Measurements from ENCODE around the gene SLC25A34. TPM values are rescaled to one million over a fixed set of nuclear protein-coding genes. Genes with fewer than 3 reads are reported as not detected.
A peak's percentile ranks its signal among the peaks of the same experiment; 100 is the strongest.

The SLC25A34 gene
- polyA plus RNA-seq, 3 donors: 2.4 to 4.5 (median 3.4) TPM

DNA sequence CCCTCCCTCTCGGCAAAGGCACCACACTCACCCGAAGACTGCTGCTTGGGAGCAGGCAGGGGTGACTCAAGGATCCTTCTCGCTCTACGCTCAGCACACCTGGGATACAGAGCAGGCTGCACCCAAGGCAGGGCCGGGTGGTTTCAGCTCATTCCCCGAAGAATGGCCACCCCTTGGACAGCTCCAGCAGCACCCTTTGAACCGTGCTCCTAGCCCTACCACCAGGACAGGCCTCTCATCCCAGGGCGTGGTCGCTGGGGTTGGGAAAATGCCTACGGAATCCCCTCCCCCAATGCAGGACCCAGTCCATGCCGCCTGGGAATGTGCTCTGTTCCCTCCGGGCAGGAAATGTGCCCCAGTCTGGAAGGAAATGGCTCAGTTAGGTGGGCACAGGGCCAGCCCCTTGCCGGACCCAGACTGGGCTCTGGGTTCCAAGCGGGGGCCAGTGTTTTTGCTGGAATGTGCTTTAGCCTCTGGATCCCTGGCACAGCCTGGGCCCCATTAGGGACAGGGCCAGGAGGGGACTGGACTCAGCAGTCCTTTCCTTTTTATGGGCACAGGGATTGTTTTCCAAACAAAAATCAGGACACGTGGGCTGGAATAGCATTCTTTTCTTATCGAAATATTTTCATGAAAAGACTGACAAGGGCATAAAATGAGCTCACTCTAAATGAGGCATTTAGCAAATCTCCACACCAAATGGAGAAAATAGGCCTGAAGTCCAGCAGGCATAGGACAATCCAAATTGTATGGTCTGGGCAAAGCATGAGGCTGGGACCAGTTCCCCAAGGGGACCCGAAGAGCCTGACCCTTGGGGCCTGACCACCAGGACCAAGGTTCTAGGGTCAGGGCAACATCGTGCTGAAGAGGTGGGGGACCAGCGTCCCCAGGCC is 13.6 kb downstream of the SLC25A34 start:
- no peak for DNase-seq

DNA sequence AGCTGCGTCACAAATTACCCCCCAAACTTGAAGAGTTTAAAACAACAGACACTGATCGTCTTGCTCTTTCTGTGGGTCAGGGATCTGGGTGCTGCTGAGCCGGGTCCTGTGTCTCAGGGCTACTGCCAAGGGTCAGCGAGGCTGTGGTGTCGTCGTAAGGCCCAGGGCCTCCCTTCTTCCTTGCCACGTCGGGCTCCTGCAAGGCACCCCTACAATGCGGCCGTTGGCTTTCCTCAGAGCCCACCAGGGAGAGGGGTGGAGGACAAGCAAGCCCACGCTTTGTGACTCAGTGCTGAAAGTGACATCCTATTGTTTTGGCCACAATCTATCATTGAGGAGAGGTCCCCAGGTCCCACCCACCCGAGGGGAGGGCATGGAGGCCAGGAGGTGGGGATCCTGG is 14.9 kb downstream of the SLC25A34 start:
- DNase-seq: no peak

DNA sequence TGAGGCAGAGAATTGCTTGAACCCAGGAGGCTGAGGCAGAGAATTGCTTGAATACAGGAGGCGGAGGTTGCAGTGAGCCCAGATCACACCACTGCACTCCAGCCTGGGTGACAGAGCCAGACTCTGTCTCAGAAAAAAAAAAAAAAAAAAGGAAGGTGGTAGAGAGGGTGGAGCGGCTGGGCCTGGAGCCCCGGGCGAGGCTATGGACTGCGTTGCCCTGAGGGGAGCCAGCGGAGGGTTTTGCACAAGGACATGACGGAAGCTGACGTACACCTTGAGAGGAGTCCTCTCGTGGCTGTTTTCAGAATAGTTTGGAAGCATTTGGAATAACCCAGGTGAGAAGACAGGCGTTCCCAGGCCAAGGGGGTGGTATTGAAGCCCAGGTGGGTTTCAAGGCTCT is 15.7 kb downstream of the SLC25A34 start:
- DNase-seq: no peak

DNA sequence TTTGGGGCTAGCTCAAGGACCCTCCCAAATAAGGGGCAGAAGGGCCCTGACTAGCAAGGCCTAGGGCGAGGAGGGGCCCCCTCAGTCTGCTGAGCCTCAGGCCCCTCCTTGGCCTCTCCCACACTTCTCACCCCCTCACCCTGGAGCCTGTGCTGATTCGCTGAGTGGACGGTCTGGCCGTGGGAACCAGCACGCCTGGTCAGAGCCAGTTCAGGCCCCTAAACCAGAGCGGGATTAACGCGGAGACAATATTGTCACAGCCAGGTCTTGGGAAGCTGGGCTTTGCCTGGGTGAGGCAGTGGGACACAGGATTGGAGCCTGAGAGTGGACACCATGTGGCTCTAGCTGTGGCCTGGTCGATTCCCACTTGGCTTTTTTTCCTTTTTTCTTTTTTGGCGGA is 17.7 kb downstream of the SLC25A34 start:
- DNase-seq: no peak

DNA sequence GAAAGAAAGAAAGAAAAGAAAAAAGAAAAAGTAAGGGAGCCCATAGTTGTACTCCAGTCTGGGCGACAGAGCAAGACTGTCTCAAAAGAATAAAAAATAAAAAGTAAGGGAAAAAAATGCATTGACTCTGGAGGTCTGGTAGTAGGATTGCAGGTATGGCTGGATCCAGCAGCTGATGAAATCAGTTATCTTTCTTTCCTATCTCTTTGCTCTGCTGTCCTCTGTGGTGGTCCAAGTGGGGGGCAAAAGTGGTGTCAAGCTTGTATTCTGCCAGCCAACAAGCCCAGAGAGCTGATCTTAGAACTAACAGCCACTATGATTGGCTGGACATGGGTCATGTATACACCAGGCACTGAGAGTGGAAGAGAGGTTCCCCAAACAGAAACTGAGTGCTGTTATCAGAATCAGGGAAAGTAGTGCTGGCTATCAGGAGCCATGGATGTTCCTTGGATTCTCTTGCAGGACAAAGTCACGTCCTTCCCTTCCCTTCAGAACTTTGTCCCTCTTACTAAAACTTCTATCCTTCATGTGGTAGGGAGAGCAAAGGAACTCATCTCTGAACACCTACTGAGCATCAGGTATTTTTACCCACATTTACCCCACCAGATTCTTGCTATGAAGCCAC is 19.1 kb downstream of the SLC25A34 start:
- DNase-seq: no peak

DNA sequence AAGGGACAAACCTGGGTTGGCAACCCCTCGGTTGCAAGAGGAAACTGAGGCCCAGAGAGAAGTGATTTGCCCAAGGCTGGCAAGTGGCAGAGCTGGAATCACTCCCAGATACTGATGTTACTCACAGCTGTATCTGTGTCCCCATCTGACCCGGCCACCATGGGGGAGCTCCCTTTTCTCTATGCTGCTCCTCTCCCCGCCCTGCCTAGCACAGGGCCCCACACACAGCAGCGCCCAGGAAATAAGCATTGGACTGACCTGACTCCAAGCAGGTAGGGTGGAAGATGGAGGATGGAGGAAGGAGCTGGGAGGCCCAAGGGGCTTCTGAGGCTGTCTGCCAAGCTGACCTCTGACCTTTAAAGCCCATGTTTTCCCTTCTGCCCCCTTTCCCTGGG is 19.6 kb downstream of the SLC25A34 start:
- no peak for DNase-seq

DNA sequence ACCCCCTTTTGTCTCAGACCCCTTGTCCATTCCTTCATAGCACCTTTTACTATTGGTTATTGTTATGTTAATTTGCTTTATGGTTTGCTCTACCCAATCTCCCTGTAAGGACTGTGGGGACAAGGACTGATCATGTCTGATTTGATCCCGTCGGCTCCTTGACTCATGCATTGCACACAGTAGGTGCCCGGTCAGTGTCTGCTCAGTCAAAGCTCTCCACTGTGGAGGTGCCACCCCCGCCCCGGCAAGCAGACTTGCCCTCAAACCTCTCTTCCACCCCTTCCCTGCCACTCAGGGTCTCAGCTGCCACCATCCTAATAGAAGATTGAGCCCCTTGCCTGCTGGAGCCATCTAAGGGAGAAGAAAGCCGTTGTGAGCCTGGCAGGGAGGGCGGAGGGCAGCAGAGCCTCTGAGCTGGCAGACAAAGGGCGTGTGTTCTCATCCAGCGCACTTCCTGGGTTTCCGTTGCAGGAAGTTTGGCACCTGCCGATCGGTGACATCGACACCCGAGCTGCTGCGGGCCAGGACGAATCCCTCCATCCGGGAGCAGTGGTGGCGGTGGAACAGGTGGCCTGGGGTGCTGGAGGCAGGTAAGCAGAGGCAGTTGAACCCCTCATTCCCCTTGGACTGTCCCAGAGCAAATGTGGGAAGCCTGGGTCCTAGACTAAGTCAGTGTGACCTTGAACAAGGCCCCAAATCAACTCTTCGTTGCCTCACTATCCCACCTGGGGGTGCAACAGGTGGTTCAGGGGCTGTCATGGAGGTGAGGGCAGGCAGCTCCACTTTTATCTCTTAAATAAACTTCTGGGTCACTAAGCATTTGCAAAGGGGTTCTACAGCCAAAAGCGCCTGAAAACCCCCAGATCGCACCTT is 20.3 kb downstream of the SLC25A34 start:
- no peak for DNase-seq

DNA sequence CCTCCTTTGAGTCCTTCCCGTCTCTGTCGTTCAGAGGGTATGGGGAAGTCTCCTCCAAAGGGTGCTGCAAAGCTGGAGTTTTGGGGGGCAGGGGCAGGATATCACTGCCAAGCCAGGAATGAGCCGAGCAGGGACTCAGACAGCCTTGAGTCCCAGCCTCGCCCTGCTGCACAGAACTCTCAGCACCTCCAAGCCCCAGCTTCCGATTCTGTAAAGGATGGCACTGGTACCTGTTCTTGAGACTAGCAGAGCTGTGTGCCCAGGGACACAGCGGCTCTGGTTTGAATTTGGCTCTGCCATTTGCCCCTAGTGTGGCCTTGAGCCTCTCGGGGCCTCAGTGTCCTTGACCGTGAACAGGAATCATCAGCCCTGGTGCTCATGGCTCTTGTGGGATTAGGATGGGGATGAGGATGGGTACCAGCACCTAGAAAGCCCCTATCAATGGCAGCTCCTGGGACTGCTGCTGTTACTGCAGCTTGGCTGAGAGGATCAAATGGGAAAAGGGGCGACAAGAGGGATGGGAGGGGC is 21.0 kb downstream of the SLC25A34 start:
- DNase-seq: no peak

DNA sequence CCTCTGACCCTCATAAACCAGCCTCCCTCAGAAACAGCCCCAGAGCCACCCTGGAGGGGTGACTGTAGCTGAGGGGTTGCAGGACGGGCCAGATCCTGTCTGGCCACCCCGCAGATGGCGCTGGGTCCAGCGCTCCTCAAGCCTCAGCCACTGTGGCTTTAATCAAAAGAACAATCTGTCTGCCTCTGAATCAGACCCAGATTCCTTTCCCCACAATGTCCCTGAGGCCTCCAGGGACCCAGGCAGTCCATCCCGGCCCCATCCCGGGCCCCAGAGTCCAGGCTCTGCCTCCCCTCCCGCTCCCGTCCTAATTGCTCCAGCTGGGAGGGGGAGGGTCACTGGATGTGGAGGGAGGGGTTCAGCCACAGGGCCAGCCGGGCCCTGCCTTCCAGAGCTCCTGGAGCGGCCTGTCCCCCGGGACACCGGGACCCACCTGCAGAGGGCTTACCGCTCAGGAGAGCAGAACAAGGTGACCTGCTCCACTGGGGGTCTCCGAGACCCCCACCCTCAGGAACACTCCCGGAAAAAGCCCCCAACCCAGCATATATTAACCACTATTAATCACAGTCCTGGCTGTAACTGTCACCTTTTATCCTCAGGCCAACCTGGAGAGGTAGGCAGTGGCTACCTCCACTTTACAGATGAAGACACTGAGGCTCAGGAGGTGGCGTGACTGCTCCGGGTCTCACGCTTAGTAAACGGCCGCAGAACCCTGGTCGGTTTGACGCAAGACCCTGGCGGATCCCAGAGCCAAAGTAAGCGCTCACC is 21.7 kb downstream of the SLC25A34 start:
- no peak for DNase-seq

DNA sequence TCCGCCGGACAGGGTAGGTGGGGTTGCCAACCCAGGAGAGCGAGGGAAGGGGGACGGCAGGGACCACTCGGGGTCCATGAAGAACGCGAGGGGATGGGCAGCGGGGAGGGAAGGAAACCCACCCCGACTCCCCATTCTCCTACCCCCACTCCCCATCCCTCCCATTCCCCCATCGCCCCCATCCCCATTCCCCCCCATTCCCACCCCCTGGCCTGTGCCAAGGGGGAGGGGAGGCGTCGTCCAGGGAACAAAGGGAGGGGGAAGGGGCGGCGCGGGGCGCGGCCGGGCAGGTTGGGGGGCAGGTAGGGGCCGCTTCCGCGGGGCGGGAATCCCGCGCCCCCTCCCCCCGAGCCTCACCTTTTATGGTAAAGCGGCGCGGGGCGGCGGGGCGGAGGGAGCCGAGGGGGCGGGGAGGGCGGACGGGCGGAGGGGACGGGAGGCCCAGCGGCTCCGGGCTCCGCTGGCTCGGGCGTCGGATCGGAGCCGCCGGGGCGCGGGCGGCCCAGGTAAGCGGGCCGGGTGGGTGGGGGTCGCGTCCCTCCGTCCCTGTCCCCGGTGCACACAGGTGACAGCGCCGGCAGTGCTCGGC is 22.4 kb downstream of the SLC25A34 start, which contains the start of gene FBLIM1:
Gene FBLIM1, plus strand, starts transcription at position 453 of the 589 bp plus-strand sequence. CDS start 6,189 bp downstream, outside the sequence.
- DNase-seq: no peak

DNA sequence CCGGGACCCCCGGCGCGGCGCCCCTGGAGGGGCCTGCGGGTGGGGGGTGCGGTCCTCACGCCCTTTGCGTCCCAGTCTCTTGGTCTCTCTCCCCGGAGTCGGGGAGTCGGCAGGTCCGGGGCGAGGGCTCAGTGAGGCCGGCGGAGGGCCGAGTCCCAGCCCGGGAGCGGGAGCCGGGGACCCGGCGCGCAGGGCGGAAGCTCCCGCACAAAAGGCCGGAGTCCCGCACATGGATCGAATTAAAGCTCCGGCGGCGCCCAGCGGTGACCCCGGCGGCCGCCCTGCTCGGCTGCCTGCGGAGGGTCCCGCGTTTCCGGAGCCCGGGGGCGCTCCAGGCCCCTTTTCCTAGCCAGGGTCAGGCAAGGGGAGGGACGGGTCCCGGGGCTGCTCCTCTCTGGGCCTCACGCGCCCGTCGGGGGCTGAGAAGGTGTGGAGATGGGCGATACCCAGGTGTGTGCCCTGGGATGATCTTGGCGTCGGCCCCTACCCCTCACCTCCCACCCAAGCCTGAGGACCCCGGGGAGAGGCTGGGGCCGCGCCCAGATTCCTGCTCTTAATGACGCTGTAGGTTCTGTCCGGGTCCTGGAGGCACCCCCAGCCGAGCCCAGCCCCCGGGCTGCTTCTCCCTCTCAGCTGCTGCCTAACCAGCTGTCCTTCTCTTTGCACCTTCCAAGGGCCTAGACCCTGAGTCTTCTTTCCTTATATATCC is 23.0 kb downstream of the SLC25A34 start:
- DNase-seq: no peak

DNA sequence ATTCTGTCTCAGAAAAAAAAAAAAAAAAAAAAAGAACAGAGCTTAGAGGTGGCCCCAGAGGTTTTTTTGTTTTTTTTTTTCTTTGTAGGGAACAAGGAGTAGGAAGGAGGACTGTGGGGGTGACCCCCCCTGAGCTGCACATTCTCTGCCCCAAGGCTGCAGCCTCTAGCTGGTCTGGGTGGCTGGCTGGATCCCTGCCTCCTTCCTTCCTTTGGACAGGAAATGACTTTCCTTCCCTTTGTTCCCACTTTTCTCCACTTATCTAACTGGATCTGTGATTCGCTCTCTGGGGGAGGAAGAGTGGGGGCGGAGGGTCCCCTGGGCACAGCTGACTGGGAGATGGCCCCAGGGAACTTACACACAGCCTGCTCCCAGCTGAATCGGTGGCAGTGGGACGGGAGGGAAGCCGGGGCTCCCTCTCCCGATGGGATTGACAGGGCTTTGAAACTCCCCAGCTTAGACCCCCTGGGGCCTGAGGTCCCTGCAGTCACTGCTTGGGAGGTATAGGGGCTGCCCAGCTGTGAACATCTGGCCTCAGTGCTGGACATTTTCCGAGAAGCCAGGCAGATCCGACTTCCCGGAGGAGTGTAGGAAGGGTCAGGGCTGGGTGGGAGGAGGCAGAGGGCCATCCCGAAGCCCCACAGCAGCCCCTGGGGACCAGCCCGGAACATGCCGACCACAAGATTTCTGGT is 24.6 kb downstream of the SLC25A34 start:
- DNase-seq: peak; percentile 75

DNA sequence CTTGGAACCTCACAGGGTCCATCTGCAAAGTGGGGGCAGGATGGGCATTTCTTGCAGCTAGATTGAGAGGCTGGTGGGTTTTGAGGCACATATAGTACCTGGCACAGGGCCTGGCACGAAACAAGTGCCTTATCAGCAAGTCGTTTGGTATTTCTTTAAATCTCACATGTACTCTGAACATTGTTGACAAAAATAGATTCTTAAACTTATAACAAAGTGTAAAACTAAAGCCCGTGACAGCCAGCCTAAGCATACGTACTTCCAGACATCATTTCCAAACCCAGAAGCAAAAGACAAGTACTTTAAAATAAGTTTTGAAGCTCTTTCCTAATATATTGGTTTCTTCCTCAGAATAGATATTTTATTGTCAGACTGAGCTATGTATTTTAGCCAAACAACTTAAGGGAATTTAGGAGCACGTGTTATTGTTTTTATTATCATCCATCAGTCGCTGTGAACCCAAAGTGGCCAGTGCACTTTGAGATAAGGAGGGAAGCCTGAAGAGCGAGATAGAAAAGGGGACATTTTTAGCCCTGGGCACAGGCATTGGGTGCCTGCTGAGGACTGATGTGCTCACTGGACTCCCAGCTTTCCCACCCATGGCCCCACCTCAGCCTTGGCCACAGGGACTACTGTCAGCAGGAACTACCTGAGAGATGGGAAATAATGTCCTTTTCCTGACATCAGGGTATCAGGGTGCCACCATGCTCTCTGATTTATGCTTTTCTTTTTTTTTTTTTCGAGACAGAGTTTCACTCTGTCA is 25.5 kb downstream of the SLC25A34 start:
- no peak for DNase-seq

DNA sequence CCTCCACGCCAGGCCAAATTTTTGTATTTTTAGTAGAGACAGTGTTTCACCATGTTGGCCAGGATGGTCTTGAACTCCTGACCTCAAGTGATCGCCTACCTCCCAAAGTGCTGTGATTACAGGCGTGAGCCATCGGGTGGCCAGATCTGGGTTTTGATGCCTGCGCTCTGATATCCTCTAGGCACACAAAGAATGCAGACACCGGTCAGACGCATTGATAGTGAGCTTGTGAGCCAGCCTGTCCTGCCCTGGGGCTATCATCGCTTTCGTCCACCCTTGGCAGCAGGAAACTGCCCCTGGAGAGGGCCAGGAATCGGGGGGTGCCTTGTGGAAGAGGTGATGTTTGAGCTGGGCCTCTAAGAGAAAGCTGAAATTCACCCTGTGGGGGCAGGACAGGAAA is 26.5 kb downstream of the SLC25A34 start:
- DNase-seq: no peak

DNA sequence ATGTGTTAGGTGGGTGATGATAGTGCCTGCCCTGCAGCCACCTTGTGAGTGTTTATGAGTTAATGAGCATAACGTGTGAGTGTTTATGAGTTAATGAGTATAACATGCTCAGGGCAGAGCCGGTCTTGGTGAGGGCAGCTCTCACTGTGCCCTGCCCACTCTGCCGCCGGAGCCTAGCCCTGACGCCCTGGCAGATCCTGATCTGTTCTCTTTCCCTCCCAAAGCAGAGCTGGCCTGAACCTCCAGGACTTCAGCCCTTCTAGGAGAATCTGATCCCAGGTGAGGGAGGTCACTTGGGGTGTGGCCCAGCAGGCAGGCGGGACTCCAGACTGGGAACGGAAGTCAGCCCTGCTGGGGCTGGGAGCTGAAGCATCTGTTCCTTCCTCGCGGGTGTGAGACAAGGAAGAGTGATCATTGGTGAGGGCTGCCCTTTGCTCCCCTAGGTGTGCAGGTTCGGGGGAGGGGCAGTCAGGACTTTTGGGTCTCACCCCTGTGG is 28.3 kb downstream of the SLC25A34 start:
- no peak for DNase-seq

DNA sequence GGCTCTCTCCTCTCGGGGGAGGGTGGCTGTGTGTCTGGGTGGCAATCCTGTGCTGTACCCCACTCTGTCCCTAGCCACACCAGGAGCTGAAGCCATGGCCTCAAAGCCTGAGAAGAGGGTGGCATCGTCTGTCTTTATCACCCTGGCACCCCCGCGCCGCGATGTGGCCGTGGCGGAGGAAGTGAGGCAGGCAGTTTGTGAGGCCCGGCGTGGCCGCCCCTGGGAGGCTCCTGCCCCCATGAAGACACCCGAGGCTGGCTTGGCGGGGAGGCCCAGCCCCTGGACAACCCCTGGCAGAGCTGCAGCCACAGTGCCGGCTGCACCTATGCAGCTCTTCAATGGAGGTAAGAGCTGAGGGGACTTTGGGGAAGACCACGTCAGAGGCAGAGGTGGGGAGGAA is 28.8 kb downstream of the SLC25A34 start:
- DNase-seq: no peak

DNA sequence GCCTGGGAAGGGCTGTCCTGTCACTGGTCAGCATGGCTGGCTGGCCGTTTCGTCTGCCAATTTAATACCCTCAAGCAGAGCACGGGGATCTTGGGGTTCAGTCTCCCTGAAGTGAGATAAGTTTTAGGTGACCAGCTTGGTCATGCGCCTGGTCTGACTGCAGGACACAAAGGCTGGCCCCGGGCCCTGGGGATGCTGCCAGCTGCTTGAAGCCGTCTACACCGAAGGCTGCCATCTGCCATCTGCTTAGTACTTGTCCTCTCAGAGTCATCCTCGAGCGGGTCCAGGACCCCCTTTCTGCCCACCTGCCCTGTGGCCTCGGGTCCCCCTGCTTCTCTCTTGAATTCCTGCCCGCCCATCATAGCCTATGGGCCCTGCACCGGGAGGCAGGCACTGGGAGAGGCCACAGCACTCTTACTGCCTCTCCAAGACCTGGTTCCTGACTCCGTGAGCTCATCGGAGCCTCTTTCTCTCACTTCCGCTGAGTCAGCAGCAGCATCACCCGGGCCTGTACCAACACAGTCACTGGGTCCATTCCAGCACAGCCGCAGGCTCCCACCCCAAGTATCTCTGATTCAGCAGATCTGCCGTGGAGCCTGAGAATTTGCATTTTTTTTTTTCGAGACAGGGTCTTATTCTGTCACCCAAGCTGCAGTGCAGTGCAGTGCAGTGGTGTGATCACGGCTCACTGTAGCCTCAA is 29.6 kb downstream of the SLC25A34 start:
- no peak for DNase-seq

DNA sequence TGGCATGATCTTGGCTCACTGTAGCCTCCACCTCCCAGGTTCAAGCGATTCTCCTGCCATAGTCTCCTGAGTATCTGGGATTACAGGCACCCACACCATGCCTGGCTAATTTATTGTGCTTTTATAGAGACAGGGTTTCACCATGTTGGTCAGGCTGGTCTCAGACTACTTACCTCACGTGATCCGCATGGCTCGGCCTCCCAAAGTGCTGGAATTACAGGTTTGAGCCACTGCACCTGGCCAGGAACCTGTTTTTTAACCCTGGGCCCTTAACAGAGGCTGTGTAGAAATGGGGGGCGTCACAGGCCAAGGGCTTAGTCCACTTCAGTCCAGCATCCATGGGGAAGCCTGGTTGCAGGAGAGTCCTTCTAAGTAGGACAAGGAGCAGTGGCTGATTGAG is 31.9 kb downstream of the SLC25A34 start:
- no peak for DNase-seq

All from renal pelvis (tissue), 4 donors.